Fibroblast of peridontal ligament (primary cell): Measurements from ENCODE around the gene ROBO1.
"Not testable (repeated sequence)": the region's sequence is repeated elsewhere in the genome, so short reads cannot be mapped to it uniquely, and the experiment has no call there.

ENCODE experiments used
- DNase-seq: peaks from one replicate; pipeline ENCODE4 v3.0.0-alpha.2; 2010; ENCODE audit errors: extremely low read depth

ROBO1 gene

DNA sequence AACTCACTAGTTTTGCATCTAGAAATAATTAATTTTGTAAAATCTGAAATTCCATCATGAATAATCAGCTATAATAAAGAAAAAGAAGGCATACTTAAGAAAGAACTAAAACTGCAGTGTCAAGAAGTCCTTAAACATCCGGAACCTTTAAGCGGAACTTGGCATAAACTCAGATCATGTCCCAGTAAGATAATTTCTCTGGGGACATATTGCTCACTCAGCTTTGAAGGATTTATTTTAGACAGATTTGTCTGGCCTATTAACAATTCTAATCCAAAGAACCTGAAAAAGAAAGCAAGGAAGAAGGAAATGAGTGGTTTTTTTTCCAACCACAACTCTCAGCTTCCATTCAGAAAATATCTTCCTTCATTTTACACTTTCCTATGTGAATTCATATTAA, 850.3 kb downstream of the ROBO1 start:
- peak; percentile 49 for DNase-seq

DNA sequence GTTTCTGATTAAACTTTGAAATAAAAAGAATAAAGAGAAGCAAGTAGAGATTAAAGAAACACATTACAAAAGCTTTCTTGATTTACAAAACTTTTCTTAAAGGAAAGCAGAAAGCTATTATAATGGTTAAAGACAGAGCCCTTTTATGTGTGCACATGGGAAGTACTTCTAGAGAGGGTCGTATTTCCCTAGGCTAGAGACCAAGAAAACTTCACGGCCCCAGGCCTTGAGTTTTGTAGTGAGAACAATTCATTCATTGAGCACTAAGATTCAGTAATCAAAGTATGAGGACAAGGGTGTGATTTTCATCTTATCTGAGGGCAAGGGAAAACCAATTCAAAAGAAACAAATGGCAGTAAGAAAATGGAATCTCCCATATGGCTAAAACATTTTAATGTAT, 854.1 kb downstream of the ROBO1 start:
- DNase-seq, result no peak

DNA sequence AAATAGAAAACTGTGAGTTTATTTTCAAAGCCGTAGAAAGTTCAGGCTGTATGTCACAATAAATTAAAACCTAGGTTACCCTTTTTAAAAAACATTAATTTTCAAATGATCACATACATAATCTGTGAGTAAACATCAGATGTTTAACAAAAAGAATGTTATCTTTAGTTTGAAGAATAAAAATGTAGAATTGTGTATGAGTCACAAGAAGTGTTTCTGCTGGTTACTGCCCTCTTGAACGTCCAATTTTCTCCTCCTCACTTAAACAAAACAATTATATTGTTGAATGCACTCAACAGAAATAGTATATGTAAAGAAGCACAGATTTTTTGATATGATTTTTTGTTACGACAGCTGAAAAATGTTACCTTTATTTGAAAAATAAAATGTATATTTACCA, 855.1 kb downstream of the ROBO1 start:
- DNase-seq, result no peak

DNA sequence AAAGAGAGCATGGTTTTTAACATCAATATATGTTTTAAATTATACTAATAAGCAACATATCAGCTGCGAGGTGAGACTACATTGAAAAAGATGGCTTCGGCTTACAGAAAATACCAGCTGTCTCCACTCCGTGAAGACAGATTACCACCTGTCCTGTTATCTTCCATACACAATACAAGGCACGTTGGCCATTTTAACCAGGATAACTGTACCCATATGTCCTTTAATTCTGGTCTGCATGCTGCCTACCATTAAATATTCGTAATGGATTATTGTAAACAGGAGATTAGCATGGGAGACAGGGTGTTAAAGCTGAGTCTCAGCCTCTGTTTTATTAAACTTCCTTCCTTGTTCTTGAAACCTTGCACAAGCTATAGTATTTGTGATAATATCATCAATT, 855.5 kb downstream of the ROBO1 start:
- no peak for DNase-seq

DNA sequence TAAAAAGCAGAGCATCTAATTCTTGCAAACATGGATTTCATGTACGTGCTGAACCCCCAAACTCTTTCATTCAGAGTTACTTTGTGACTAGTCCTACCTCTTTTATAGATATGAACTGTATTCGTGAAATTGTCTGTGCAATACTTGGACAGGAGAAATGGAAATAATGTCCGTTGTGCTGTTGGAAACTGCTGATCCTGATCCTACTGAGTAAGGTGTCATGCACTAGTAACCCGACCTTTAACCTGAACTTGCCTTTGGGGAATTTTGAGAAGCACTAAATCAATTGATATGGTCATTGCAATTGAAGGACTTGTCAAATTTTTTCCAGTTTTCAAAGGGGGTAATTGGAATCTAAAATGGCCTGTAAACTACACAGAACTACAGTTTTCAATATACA, 856.4 kb downstream of the ROBO1 start:
- DNase-seq, result no peak

DNA sequence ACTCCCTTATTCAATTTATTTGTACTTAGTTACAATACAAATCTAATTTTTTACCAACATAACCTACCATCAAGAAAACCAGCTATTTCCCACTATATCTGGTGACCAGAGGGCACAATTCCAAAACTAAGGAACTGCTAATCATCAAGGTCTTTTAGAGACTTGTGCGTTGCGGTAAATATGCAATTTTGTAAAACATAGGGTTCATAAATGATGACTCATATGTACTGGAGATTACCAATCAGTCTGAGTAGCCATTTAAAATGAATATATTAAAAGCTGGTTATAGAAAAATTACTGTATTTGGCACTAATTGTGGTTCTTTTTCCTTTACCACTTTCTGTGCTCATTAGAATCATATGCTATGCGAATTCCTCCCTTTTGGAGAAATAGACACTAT, 859.6 kb downstream of the ROBO1 start:
- DNase-seq, result peak; percentile 39

DNA sequence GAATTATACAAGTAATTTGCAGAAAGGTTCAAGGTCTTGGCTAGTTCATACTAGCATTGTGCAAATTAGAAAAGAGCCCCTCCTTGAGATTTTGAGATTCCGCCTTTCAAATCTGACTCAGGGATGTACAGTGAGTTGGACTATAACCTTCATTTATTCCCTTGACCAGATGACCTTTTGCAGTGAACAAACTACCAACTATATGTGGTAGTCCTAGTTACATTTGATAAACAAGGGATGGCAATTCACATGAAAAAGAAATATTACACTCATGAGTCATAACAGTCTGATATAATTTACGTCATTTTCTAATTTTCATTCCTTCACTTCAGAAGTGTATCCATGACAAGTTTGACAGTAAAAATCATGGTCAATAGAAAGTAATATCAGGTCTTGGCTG, 860.4 kb downstream of the ROBO1 start:
- peak; percentile 45 for DNase-seq

DNA sequence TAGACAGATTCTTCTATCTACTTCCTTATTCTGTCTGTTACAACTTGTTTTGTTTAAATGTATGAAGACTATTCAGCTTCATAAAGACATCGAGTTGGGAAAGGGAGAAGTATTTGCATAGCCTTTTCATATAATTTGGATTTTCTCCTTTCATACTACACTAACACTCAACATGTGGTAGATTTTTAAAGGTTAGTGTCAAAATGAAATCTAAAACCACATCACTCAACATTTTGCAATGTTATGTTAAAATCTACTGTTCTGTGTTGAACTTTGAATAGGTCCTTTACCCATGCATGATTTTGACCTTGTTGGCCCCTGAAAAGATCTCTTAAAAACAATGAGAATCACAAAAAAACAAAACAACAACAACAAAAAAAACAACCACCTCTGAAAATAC, 860.9 kb downstream of the ROBO1 start:
- DNase-seq, result no peak

DNA sequence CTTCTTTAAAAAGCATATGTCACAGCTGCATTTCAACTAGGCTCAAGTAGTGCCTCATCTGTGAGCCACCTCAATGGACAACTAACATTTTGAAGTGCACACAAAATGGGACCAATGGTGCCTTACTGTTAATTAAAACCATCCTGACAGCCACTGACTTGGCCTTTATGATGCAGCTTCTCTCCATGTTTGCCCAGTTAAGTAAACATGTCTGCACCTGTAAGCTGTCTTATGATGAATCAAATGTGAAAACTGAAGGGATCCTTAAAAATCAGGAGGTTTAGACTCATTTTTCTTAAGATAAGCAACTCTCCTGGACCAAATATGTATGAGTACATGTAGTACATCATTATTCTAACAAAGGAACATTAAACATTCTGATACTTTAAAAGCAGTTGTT, 861.6 kb downstream of the ROBO1 start:
- DNase-seq, result no peak

DNA sequence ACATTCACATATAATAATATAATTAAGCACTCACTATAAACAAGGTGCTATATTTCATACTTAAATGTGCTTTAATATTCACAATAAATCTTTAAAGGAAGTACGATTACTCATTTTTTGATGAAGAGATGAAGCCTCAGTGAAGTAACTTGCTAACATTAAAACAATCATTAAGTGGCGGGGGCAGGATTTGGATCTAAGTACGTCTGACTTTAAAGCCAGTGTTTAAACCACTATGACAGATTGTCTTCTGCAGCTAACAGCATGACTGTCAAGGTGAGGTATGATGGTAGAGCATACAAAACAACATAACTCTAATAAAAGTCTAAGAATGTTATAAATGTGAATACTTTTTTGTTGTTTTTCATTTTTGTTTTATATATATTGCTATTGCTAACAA, 862.1 kb downstream of the ROBO1 start:
- no peak for DNase-seq

DNA sequence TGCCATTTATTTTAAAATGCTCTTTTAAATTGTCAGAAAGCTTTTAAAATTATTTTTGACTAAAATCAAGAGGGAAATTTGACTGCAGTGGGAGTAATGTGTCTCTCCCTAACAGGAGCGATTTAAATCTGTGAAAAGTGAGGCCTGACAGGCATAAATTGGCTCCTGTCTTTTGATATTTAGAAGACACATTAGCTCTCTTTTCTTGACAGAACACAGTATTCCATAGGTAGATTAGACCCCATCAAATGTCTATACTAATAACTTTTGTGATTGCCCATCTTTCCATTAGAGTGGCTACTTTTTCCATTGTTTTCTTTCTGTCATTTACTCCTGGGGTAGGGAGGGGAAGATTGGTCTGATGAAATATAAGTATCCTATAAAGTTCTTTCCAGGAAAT, 866.3 kb downstream of the ROBO1 start:
- no peak for DNase-seq

DNA sequence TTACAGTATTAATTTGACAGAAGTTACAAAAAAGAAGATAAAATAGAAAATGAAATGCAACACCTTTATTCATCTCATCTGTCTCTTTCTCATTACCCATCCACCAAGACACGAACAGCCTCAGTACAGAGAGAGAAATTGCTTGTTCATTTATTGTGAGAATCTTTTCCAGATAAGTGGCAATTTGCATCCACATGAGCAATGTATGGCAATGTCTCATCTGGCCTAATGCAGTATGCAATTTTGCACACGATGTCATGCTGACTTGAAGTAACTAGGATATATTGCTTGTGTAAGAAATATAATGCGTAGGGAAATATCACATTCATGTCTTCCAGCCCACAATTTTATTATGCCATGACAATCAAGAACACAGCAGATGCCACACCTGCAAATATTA, 866.9 kb downstream of the ROBO1 start:
- no peak for DNase-seq

DNA sequence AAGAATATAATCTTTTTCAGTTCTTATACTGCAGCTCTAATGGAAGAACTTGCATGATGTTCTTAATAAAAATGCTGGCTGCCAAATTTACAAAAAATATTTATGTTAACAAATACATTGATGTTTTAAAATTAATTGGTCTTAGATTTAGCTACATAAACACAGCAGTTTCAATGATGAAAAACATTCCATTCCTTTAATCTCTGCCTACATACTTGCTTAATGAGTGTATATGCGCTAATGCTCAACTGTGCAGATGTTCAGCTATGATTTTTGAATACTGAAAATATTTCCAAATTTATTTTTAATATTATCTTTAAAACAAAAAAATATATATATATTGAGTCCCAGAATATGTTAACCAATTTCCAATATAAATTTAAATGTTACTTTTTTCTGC, 867.4 kb downstream of the ROBO1 start:
- DNase-seq, result no peak

DNA sequence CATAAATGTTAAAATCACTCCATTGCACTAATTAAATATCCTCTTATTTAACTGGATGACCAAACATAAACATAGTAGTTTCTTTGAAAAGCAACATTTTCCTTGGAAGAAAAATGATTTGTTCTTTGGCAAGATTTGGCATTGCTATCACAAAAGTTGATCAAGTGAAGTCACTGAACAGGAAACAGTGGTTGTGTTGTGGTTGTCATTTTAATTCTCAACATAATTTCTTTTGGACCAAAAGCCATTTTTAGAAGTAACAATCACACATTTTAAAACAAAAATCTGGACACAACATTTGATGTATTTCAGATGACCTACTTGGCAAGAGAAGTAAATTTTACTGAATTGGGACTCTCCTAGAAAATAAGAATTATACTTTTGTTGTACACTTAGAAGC, 872.3 kb downstream of the ROBO1 start:
- DNase-seq, result peak; percentile 55

DNA sequence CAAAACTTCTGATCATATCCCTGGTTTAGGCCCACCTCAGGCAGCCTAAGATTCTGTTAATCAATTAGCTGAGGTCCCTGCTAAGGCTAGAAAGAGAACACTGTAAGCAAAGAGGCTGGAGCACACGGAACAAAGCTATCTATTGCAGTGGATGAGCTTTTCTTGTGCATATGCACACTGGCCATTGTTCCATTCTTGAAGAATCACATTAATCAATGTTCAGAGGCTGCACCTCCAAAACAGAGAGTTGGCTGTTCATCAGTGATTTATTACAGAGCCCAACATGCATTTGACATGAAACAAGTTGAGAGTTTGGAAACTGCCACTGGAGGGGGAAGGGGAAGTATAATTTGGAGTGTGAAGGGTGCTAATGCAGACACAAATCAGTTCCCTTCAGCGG, 873.0 kb downstream of the ROBO1 start:
- DNase-seq, result no peak

DNA sequence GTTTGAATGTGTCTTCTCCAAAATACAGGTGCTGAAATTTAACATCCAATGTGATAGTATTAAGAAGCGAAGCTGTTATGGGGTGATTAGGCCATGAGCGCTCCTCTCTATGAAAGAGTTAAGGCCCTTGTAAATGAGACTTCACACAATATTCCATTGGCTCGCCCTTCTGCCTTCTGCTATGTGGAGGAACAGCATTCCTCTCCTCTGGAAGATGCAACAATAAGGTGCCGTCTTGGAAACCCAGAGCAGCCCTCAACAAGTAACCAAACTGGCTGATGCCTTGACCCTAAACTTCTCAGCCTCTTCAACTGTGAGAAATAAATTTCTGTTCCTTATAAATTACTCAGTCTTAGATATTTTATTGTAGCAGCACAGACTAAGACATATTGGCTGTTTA, 874.6 kb downstream of the ROBO1 start:
- no peak for DNase-seq

DNA sequence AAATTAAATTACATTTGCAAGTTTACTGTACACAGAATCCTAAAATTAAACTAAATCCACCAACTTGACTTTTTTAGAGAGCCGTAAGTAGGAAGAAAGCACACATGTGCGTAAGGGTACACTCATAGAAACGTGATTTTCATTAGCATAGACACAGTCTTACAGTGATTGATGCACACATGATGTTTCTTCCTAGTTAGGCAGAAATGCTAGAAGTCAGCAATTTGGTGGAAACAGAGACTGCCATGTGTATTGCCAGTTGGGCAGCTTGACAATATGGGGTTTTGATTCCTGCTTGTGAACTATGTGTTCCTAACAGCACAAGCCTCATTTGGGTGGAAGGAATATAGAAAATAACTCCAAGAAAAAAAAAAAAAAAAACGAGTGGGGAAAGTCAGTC, 878.5 kb downstream of the ROBO1 start:
- no peak for DNase-seq

DNA sequence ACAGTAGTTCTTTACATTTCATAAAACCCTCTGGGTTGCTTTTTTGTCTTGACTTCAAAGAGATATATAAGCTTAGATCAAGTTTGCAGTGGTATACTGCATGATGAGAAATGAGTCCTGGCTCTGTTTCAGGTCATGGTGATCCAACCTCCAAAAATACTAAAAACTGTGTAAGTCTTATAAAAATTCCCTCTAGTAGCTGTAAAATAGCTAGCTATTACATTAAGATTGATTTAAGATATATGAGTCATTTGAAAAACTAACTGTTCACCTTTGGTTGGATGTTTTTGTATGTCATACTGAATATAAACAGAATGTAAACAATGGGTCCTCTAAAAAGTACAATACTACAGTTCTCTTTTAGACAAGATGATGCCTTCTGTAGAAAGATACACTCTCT, 879.2 kb downstream of the ROBO1 start:
- peak; percentile 52 for DNase-seq

DNA sequence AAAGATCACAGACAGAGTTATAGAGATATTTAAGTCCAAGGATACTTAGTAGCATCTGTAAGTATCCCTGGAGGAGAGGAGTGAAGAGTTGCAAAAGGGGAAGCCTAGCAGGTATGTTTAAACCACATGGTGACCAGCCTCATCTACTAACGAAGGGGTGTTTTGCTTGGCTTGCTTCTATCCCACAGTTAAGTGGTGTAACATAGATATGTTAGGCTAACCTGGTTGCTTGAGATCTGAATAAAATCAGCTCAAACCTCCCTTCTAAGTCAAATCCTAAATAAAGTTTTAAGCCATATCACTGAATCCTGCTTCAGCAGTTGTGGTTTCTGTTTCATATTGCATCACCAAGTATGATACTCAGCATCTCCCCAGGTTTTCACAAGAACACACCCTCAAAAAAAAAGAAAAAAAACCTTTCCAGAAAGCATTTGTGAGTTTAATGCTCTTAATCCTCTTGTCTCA, 880.2 kb downstream of the ROBO1 start:
- peak; percentile 66 for DNase-seq

DNA sequence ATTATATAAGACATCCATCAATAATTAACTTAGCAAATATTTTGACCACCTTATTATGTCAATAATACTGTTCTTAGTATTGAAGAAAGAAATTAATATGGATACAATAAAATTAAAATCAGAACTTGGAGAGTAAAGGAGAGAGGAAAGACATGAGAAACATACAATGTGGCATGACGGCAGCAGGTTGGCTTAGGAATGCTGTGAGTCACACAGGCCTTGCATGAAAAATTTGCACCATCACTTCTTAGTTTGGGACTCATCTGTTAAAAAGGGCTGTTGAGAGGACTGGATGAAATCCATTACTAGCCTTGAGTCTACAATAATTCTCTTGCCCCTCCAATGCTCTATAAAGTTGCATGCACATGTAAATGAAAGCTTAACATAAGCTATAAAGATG, 880.8 kb downstream of the ROBO1 start:
- DNase-seq, result peak; percentile 56

DNA sequence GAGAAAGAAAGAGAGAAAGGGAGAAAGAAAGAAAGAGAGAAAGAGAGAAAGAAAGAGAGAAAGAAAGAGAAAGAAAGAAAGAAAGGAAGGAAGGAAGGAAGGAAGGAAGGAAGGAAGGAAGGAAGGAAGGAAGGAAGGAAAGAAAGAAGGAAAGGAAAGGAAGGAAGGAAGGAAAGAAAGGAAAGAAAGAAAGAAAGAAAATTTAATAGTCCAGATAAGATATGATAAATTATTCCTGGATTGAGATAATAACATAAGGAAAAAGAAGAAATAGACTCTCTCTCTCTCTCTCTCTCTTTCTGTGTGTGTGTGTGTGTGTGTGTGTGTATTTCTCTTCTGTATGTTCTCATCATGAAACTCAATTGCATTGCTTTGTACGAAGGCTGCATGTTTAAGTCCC, 883.2 kb downstream of the ROBO1 start:
- DNase-seq, result not testable (repeated sequence)

DNA sequence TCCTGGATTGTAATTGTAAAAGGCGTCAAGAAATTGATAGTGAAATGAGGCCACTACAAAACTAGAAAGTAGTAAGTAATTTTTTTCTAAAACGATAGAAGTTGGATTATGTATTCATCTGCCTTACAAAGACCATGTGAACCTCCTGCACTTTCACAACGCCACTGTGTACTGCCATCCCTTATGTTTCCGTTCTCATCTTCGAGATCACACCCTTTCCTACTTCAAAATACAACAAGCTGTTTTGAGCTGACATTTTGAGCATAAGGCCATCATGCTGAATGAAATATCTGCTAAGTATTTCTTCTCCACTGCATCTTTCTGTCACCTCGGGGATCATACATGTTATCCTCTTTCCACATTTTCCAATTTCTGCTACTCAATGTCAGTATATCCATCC, 885.5 kb downstream of the ROBO1 start:
- no peak for DNase-seq

DNA sequence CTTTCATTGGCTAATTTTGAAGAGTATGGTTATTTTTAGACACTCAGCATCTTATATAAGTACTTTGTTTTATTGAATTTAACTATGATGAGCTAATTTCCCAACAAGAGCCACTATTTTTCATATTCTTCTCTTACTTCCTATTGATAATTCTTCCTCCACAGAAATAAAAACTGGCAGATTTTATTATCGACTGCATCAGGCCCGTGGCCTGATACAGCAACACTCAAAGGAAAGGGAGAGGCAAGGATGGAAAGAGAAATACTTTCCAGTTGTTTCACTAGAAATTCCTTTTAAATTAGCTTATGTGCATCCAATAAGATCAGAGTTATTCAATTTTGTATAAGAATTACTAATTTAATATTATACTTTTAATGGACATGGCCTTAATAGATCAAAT, 886.3 kb downstream of the ROBO1 start:
- no peak for DNase-seq

DNA sequence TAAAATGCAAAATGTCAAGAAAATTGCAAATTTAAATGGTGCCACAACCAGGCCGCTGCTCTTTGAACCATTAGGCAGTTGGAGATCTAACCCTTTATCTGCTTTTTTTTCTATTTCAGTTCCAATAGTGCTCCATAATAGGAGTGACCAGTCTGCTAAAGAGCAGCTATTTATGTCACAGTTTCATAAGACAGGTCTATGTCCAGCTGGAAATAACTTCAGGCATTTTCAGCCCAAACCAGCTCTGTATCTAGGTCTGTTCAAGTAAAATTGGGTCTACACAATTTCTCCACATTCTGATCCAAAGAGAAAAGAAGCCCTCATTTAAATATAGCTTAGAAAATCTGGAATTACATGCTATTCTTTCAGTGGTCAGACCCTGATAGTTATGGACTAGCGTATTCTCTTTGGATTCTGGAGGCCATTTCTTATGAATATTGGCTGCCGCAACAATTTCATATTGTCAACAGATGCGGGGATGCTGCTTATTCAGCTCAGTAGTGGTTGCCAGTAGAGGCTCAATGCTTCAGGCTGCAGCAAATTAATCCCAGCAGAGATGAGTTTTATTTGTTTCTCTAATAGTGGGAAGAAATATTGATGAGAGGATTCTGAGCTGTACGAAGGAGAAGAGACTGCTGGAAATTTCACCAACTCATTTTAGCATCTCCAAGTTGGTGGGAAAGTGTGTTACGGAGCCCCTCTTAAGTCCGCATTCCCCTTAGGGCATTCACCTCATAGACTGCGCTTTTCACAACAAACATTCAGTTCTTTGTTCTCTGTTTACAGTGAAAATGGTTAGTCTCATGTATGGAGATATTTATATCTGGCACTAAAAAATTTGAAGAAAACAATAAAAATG, 887.0 kb downstream of the ROBO1 start:
- DNase-seq, result no peak
